OCI-LY7 (cell line): ENCODE results near the gene CNDP2. TPM values are rescaled to one million over a fixed set of nuclear protein-coding genes. Genes with fewer than 3 reads are reported as not detected.

Source experiments
- BruUV-seq: library from RNA; stranded (reverse); fragments of 400-500 nt; replicated peaks from 2 replicates; lab custom pipeline; 2021; lab: Mats Ljungman, UMichigan
- CTCF ChIA-PET: fragments of 300-600 bp; sonication (Branson Sonifier 250); formaldehyde crosslinking; loops from one replicate; lab custom pipeline; 2022; ENCODE audit warnings: antibody characterized with exemption; ENCODE audit not compliant: unreplicated experiment; lab: Charles Lee
- POLR2A ChIA-PET: fragments of 300-600 bp; sonication (Branson Sonifier 250); formaldehyde crosslinking; loops from one replicate; lab custom pipeline; 2022; ENCODE audit warnings: antibody characterized with exemption; lab: Charles Lee
- DNase-seq: peaks from one replicate; pipeline ENCODE4 v3.0.0-alpha.2; 2015; ENCODE audit warnings: low spot score
- H2AFZ ChIP-seq: fragments of 200-600 bp; sonication (generic), shearing (Covaris generic); 2 replicates; pipeline ENCODE4 v1.6.1; 2014; ENCODE audit warnings: mild to moderate bottlenecking, antibody characterized with exemption, low read length, moderate library complexity
- H3K27ac ChIP-seq: fragments of 200-600 bp; sonication (generic); 2 replicates; pipeline ENCODE4 v1.5.1; 2014; ENCODE audit warnings: mixed run types, low read depth, mild to moderate bottlenecking, moderate library complexity, low read length, inconsistent platforms; ENCODE audit not compliant: poor library complexity, severe bottlenecking
- H3K36me3 ChIP-seq: fragments of 200-600 bp; sonication (generic); 2 replicates; pipeline ENCODE4 v1.6.1; 2014; ENCODE audit warnings: mild to moderate bottlenecking, antibody characterized with exemption, low read length, moderate library complexity, mixed read lengths; ENCODE audit not compliant: insufficient read depth
- H3K4me1 ChIP-seq: fragments of 200-600 bp; sonication (generic); 2 replicates; pipeline ENCODE4 v1.5.1; 2014; ENCODE audit warnings: mild to moderate bottlenecking, low read length; ENCODE audit not compliant: insufficient read depth, poor library complexity, severe bottlenecking
- H3K4me2 ChIP-seq: fragments of 200-600 bp; sonication (generic); 2 replicates; pipeline ENCODE4 v1.6.1; 2014; ENCODE audit warnings: mild to moderate bottlenecking, low read length
- H3K4me3 ChIP-seq: fragments of 200-600 bp; sonication (generic); 2 replicates; pipeline ENCODE4 v1.5.1; 2014; ENCODE audit warnings: mild to moderate bottlenecking, low read depth, low read length; ENCODE audit not compliant: poor library complexity, severe bottlenecking
- H3K79me2 ChIP-seq: fragments of 200-600 bp; sonication (generic); 2 replicates; pipeline ENCODE4 v1.6.1; 2016; ENCODE audit warnings: low read depth, mild to moderate bottlenecking, low read length, moderate library complexity, mixed read lengths; ENCODE audit not compliant: insufficient read depth
- H3K9me2 ChIP-seq: fragments of 200-600 bp; sonication (generic); 2 replicates; pipeline ENCODE4 v1.6.1; 2016; ENCODE audit warnings: mild to moderate bottlenecking, low read length, mixed read lengths; ENCODE audit not compliant: insufficient read depth
- H3K9me3 ChIP-seq: fragments of 200-600 bp; sonication (generic); 2 replicates; pipeline ENCODE4 v1.6.1; 2014; ENCODE audit warnings: mild to moderate bottlenecking, mixed run types, low read length, mixed read lengths
- H4K20me1 ChIP-seq: fragments of 200-600 bp; sonication (generic); 2 replicates; pipeline ENCODE4 v1.6.1; 2014; ENCODE audit warnings: mild to moderate bottlenecking, antibody characterized with exemption, low read length, moderate library complexity, mixed read lengths; ENCODE audit not compliant: insufficient read depth
- EZH2phosphoT487 ChIP-seq: fragments of 200-600 bp; sonication (generic); IDR thresholded peaks from 2 replicates; pipeline ENCODE4 v1.6.1; 2018; ENCODE audit warnings: low read depth, borderline replicate concordance, mild to moderate bottlenecking, mixed run types, antibody characterized with exemption, low read length, moderate library complexity, mixed read lengths
- intact Hi-C: fragments of 100-400 bp; cut with micrococcal nuclease; formaldehyde crosslinking; loops from one replicate; pipeline ENCODE4 v1.10.0; 2022; ENCODE audit not compliant: unreplicated experiment
- total RNA-seq, 2 experiments: library from RNA; depleted of rRNA in 1 of 2; stranded (reverse); fragments of >200 nt in 1 of 2; shearing (Covaris generic) in 1 of 2; gene quantifications; 2 replicates each; pipeline ENCODE4 v1.2.3, GENCODE V29; 2014 to 2022
- TF ChIP-seq, protein P1 (sequence below): fragments of 200-600 bp; sonication (generic); conservative IDR thresholded peaks from 2 replicates; pipeline ENCODE4 v1.5.1; 2014; ENCODE audit warnings: mild to moderate bottlenecking, antibody characterized with exemption, low read length, moderate library complexity, mixed read lengths

Gene CNDP2
- total RNA-seq, 2 experiments from 2014 or later, result 28.5 to 94.8 TPM

DNA sequence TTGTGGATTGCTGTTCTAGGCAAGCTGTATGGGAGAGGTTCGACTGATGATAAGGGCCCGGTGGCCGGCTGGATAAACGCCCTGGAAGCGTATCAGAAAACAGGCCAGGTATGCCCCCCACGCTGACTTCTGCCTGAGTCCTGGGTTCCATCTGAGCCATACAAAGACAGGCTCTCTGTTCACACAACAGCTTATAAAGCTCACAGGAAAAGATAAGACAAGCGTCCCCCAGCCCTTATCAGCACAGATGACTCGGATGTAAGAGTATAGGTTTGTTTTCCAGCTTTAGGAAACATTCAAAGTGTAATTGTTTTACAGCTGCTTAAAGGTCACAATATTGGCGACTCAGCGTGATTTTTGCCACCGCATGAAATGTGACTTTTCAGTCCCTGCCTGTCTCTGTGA, 12.7 kb downstream of the CNDP2 start:
- intact Hi-C loops, result no loop called here
- Histone ChIP-seq H3K9me2 (no peaks in the 10 kb centered on the region), H3K4me3 (no peak overlapping the region), H3K36me3 (peaks cover 40% of the 10 kb centered on the region), H3K4me1 (no peaks in the 10 kb centered on the region), H4K20me1 (no peaks in the 10 kb centered on the region), H3K79me2 (no peaks in the 10 kb centered on the region), H3K27ac (no peak overlapping the region), H2AFZ (no peak overlapping the region), H3K4me2 (no peak overlapping the region), H3K9me3 (no peaks in the 10 kb centered on the region)
- ChIA-PET CTCF (no interaction called here), POLR2A (interaction anchor here (0.6 kb wide), 1 partner anchor 8 kb away, joined by 3 read pairs; no protein-coding TSS in a partner anchor)
- DNase-seq, result no peak
- BruUV-seq, result no TSS peak
- TF ChIP-seq, protein P1, sequence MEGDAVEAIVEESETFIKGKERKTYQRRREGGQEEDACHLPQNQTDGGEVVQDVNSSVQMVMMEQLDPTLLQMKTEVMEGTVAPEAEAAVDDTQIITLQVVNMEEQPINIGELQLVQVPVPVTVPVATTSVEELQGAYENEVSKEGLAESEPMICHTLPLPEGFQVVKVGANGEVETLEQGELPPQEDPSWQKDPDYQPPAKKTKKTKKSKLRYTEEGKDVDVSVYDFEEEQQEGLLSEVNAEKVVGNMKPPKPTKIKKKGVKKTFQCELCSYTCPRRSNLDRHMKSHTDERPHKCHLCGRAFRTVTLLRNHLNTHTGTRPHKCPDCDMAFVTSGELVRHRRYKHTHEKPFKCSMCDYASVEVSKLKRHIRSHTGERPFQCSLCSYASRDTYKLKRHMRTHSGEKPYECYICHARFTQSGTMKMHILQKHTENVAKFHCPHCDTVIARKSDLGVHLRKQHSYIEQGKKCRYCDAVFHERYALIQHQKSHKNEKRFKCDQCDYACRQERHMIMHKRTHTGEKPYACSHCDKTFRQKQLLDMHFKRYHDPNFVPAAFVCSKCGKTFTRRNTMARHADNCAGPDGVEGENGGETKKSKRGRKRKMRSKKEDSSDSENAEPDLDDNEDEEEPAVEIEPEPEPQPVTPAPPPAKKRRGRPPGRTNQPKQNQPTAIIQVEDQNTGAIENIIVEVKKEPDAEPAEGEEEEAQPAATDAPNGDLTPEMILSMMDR, result no peak

DNA sequence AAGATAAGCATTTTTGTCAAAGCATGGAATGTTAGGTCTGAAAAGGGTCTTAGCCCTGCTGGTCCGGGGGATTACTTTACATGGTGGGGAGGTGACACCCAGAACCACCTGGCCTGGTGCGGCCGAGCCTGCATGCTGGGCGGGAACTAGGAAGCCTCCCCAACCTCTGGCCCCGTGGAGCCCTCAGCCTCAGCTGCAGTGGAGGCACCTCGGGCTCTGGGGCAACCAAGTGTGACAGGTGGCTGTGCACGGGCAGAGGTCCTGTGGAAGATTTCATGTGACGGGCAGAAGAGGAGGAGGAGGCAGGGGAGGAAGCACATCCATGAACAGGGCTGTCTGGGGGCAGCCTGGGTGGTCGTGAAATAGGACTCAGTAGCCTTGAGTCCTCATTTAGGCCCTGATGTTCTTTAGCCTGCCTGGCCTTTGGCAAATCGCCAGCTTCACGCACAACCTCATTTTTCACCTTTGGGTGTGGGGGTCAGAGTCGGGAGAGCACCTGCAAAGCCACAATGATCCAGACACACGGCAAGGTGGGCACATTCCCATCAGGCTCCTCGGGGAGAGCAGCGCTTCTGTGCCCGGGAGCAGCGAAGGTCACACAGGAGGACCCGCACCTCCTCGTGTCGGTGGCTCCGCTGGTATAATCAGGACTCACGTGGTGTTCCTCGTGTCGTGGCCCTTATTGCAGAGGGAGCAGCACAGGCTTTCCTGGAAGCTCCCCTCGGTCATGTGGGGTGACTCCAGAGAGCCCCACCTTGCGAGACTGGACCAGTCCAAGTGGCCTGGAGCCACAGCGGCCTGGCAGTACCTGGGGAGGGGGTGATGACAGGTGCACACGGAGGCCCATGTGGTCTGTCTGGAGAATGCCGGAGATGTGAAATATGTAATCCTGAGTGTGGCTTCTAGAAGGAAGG, 13.9 kb downstream of the CNDP2 start:
- TF ChIP-seq, protein P1, result no peak
- TF ChIP-seq EZH2phosphoT487, result no peak
- intact Hi-C loops, result no loop called here
- no peak overlapping the region for H3K27ac ChIP-seq
- BruUV-seq, result no TSS peak
- no peaks in the 10 kb centered on the region for H3K4me1 ChIP-seq
- no peaks in the 10 kb centered on the region for H3K9me2 ChIP-seq
- no peaks in the 10 kb centered on the region for H4K20me1 ChIP-seq
- POLR2A ChIA-PET, result no interaction called here
- no peak overlapping the region for H2AFZ ChIP-seq
- DNase-seq, result no peak
- CTCF ChIA-PET, result no interaction called here
- H3K9me3 ChIP-seq, result no peaks in the 10 kb centered on the region
- H3K36me3 ChIP-seq, result peaks cover 41% of the 10 kb centered on the region
- no peak overlapping the region for H3K4me3 ChIP-seq
- no peak overlapping the region for H3K4me2 ChIP-seq
- no peaks in the 10 kb centered on the region for H3K79me2 ChIP-seq

DNA sequence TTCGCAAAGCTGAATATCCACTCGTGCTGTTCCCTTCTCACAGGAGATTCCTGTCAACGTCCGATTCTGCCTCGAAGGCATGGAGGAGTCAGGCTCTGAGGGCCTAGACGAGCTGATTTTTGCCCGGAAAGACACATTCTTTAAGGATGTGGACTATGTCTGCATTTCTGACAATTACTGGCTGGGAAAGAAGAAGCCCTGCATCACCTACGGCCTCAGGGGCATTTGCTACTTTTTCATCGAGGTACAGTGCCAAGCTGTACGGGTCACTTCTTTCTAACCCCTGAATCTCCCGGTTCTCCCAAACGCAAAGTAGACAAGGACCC, 14.6 kb downstream of the CNDP2 start:
- Histone ChIP-seq H3K9me2 (no peaks in the 10 kb centered on the region), H2AFZ (no peak overlapping the region), H3K36me3 (peaks cover 41% of the 10 kb centered on the region), H3K27ac (no peak overlapping the region), H3K4me3 (no peak overlapping the region), H3K9me3 (no peaks in the 10 kb centered on the region), H3K79me2 (no peaks in the 10 kb centered on the region), H3K4me2 (no peak overlapping the region), H4K20me1 (no peaks in the 10 kb centered on the region), H3K4me1 (no peaks in the 10 kb centered on the region)
- ChIA-PET CTCF (no interaction called here), POLR2A (no interaction called here)
- no peak for DNase-seq
- intact Hi-C loops, result no loop called here
- no peak for TF ChIP-seq EZH2phosphoT487
- TF ChIP-seq, protein P1, result no peak
- no TSS peak for BruUV-seq
